Stromal cell of bone marrow (primary cell): ENCODE measurements around the gene TNFRSF21.
"Not testable (repeated sequence)": the region's sequence is repeated elsewhere in the genome, so short reads cannot be mapped to it uniquely, and the experiment has no call there.

Experiments used
- DNase-seq: peaks from one replicate; pipeline ENCODE4 v3.0.0-alpha.2; 2012; ENCODE audit warnings: low read depth

TNFRSF21 gene

DNA sequence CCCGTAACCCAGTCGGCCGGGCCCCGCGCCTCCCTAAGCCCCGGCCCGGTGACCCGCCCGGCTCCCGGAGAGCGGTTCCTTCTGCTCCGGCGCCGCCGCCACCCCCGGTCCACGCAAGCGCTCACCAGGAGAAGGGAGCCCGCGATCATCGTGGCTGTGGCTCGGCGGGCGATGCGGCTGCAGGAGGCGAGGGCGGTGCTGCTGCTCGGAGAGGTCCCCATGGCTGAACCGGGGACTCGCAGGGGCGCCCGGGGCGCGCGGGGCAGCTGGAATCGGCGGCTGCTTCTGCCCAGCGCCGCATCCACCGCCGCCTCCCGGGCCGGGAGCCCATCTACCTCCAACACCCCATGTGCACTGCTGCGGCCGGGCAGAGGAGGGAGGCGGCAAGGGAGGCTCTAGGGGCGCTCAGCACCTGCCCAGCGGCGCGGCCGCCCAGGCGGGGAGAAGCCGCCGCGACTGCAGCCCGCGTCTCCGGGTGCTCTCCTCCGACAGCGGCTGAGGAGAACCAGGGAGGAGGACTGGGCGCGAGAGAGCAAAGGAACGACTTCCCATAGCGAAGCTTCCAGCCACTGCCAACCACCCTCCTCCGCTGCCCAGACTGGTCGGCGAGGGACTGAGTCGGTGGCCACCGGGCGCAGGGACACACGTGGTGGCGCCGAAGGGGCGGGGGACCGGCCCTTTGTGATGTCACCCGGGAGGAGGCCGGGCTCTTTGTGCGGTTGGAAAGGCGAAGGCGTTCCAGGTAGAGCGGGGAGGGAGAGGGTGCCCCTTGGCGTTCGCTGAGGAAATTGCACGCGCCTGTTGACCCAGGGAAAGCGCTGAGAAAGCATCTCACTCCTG lies at the start of gene TNFRSF21:
TSS of gene TNFRSF21 (minus strand) at position 615 of the 840 bp plus-strand sequence. CDS start at position 221, 394 bp downstream.
- peak; percentile 74 for DNase-seq

DNA sequence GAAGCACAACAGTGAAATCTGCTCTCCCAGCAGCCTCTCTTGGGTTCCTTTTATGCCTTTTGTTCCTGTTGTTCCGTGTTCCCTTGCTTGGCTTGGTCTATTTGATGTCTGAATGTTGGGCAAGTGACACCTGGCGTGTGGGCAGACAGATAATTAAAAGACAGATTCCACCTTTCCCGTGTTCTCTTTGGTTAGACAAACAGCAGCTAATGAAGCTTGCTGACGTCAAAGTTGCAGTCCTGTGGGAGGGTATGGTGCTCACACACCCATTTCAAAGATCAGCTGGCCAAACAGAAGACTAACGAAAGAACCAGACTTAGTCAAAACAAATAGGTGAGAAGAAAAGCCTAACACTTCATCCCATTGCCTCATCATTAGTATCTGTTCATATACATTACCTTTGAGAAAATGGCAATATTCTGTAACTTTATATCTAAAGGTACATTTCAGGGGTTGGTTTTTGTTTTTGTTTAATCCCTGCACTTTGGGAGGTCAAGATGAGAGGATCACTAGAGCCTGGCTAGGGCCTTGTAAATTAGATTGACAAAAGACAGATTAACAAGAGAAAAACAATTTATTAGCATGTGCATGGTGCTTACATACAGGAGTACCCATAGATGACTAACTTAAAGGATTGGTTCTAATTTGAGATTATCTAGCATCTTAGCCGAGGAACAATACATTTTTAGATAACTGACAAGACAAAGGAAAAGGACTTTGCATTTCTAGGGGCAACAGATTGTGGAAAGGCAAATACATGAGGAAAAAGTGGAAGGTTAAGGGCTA lies 48.9 kb upstream of the TNFRSF21 start:
- DNase-seq: no peak

DNA sequence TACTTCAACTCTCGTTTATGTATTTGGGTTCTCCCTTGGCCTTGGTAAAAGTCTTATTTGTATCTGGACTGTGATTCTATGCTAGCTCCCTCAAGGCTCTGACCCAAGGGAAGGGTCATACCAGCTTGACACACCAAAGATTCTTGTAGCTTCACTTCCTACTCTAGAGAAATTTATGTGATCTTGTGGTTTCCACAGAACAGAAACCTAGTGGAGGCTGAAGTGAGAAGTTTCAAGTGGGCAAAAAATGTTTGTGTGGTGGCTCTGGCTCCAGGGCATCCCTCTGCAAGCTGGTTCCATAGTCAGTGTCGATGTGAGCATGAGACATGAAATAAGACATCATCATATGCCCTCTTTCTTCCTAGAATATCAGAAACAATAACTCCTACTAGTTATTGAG lies 48.1 kb upstream of the TNFRSF21 start:
- no peak for DNase-seq

GRCh38 chr6:47355496-47355895 lies 45.8 kb upstream of the TNFRSF21 start:
- DNase-seq: no peak

- DNase-seq: no peak
These were observed 44.2 kb upstream of the TNFRSF21 start for GRCh38 chr6:47353871-47354270.

- DNase-seq: no peak
These were observed 43.3 kb upstream of the TNFRSF21 start for GRCh38 chr6:47352966-47353365.

- no peak for DNase-seq
These were observed 42.7 kb upstream of the TNFRSF21 start for GRCh38 chr6:47352194-47352920.

DNA sequence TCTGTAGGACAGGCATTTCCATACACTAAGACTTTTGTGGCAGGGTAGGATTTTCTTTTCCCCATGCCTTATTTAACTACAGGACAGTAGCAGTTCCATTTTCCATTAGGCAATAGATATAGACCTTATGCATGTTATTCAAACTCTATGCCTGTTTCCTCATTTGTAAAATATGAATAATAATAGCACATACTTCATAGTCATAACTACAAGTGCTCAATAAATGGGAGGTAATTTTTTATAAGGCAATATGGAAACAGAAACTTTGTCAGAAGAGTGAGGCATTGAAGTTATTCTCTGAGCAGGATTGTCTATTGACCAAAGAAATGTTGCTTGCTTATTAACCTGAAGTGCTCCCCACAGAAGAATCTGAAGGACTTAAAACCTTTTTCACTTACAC lies 41.9 kb upstream of the TNFRSF21 start:
- no peak for DNase-seq

- no peak for DNase-seq
These were observed 40.2 kb upstream of the TNFRSF21 start for GRCh38 chr6:47349931-47350330.

GRCh38 chr6:47348316-47348863 lies 38.7 kb upstream of the TNFRSF21 start:
- no peak for DNase-seq

DNA sequence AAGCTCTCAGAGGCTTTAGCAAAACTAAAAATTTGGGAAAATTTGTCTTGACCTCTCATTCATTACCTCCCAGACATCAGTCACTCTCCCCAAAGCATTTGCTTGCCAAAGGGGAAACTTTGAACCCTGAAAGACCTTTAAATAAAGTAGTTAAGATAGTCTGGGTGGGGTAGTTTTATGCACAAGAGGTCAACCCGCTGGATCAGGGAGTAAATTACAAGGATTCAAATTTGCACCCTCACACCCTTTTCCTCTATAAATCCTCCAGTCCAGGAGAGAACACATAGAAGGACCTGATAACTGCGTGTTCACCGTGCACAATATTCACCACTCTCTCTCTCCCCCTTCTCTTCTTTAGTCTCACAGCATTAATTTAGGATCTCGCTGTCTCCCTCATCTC lies 36.1 kb upstream of the TNFRSF21 start:
- no peak for DNase-seq

DNA sequence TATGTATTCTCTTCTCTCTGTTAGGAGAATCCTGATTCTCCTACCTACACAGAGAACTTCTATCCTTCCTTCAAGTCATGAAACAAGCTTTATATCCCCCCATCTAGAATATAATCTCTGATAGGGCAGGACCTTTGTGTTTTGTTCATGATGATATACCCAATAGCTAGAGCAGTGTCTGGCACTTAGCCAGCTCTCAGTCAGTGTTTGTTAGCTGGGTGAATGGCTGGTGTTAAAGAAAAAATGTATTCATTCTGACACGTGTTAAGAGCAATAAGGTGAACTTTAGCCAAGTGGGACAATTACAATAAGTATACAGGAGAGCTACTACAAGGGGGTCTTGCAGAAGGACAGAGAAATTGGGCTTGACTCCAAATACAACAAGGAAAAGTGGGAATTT lies 34.3 kb upstream of the TNFRSF21 start:
- DNase-seq: no peak

DNA sequence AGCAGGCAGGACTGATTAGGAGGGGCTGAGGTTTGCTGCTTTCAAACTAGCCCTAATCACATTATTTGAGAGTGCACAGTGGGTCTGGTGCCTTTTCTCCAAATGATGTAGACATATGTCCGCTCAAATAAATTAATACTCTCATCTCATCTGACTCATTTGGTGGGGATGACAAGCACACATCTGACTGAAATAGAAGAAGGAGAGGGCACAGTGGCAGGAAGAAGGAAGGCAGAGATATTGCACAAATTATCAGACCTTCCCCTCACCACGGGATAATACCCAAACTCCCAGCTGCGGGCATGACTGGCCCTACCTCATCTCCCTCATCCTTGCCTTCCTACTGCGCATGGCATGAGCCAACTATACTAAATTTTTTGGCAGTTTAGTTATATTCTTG lies 33.9 kb upstream of the TNFRSF21 start:
- DNase-seq: no peak

DNA sequence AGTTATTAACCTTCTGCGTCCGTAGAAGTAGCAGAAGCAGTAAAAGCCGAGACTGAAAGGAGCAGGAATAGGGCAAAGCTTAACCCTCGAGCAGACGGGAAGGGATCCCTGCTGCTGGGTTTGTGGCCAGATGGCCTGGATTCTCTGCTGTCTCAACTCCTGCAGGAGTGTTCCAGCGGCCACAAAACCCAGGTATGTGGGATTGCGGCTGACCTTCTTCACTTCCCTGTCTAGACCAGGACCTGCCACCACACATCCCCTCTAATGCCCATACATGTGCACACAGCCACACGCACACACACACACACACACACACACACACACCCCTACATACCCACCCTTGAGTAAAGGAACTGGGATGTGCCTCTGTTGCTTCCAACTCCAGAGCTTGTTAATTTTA lies 33.1 kb upstream of the TNFRSF21 start:
- no peak for DNase-seq

- DNase-seq: no peak
These were observed 27.8 kb upstream of the TNFRSF21 start for GRCh38 chr6:47337519-47337918.

DNA sequence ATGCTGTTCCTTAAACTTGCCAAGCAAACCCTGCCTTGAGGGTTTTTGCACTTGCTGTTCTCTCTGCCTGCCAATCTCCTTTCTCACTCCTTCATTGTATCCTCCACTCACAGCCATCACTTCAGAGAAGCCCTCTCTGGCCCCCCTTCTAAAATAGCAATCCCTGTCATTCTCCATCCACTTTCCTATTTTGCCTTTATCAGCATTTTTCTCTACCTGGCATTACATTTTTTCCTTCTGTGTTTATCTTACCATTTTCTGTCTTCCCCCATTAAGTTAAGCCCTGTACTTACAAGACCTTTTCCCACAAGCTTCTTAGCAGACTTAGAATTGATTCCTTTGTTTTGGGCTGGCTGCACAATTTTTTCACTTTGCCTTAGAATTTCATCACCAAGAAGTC lies 26.6 kb upstream of the TNFRSF21 start:
- DNase-seq: no peak

DNA sequence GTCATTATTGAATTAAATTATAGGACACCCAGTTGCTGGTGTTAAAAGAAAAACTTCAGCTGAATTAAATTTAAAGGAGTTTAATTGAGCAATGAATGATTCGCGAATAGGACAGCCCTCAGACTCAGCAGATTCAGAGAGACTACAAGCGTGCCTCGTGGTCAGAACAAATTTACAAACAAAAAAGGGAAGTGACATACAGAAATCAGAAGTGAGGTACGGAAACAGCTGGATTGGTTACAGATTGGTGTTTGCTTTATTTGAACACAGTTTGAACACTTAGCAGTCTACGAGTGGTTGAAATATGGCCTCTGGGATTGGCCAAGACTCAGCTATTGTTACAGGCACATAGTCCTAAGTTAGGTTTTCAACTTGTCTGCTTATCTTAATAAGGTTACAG lies 25.8 kb upstream of the TNFRSF21 start:
- no peak for DNase-seq

DNA sequence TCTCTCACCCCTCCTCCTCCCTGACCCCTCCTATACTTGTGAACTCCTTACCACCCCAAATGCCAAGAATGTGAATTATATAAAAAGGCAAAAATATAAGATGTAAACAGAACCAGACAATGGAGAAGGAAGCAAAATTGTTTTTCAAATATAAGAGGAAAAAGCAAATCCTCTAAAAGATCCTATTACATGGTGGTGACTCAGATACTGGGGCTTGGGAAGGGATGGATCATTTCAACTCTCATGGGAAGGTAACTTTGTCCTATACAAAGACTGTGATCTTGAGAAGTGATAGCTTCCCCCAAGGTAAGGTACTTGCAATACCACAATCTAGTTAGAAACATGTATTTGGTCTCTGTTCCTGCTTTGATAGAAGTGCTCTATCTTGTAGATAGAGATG lies 24.6 kb upstream of the TNFRSF21 start:
- DNase-seq: no peak

- DNase-seq: not testable (repeated sequence)
These were observed 18.9 kb upstream of the TNFRSF21 start for GRCh38 chr6:47328606-47329005.

DNA sequence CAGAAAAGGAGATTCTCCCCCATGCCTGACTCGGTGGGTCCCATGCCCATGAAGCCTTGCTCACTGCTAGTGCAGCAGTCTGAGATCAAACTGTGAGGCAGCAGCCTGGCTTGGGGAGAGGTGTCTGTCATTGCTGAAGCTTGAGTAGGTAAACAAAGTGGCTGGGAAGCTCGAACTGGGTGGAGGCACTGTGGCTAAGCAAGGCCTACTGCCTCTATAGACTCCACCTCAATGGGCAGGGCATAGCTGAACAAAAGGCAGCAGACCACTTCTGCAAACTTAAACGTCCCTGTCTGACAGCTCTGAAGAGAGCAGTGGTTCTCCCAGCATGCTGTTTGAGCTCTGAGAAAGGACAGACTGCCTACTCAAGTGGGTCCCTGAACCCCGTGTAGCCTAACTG lies 18.4 kb upstream of the TNFRSF21 start:
- not testable (repeated sequence) for DNase-seq

GRCh38 chr6:47323887-47324286 lies 14.2 kb upstream of the TNFRSF21 start:
- DNase-seq: no peak

DNA sequence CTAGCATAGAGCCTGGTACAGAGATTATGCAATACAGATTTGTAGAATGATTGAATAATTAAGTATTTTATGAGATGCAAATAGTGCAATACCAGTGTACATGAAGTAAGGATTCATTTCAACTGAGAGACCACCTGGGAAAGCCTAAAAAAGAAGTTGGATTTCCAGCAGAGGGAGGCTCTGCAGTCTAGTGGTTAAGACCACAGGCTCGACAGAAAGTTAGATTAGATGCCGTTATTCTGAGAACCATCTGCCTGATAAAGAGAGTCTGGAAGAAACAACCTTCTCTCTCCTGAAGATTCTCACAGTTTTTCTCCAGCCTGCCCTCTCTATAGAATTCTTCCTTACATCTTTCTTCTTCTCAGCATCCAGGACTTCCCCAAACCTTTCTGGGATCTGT lies 13.6 kb upstream of the TNFRSF21 start:
- no peak for DNase-seq
